Activated CD4-positive, CD25-positive, alpha-beta regulatory T cell treated with anti-CD3 and anti-CD28 coated beads, Interleukin-2, amount 50 U/mL, for 72 hours (primary cell): ENCODE data around the gene DYRK1A.

ENCODE experiments used
- DNase-seq: peaks from one replicate; pipeline ENCODE4 v3.0.0; 2021

The DYRK1A gene

GRCh38 chr21:37365517-37366481 lies 774 bp upstream of the DYRK1A start:
- peak; percentile 70 for DNase-seq

- peak; percentile 58 for DNase-seq
Observed at GRCh38 chr21:37367336-37367702, 746 bp downstream of the DYRK1A start.

- peak; percentile 52 for DNase-seq
Observed at GRCh38 chr21:37367703-37368540, 1.3 kb downstream of the DYRK1A start.

GRCh38 chr21:37368541-37369279 lies 2.1 kb downstream of the DYRK1A start:
- no peak for DNase-seq

- no peak for DNase-seq
Observed at GRCh38 chr21:37369307-37369854, 2.8 kb downstream of the DYRK1A start.

GRCh38 chr21:37370152-37371040 lies 3.8 kb downstream of the DYRK1A start:
- DNase-seq, result no peak

GRCh38 chr21:37371041-37371397 lies 4.4 kb downstream of the DYRK1A start:
- no peak for DNase-seq

GRCh38 chr21:37372127-37372731 lies 5.7 kb downstream of the DYRK1A start:
- no peak for DNase-seq

- no peak for DNase-seq
Observed at GRCh38 chr21:37372951-37373350, 6.4 kb downstream of the DYRK1A start.

GRCh38 chr21:37373539-37373938 lies 7.0 kb downstream of the DYRK1A start:
- no peak for DNase-seq

- DNase-seq, result no peak
Observed at GRCh38 chr21:37374027-37374426, 7.5 kb downstream of the DYRK1A start.

GRCh38 chr21:37375866-37376574 lies 9.4 kb downstream of the DYRK1A start:
- no peak for DNase-seq

GRCh38 chr21:37378700-37379139 lies 12.1 kb downstream of the DYRK1A start:
- DNase-seq, result no peak

- no peak for DNase-seq
Observed at GRCh38 chr21:37380349-37381323, 14.1 kb downstream of the DYRK1A start.

- DNase-seq, result no peak
Observed at GRCh38 chr21:37381883-37382585, 15.5 kb downstream of the DYRK1A start.

- DNase-seq, result no peak
Observed at GRCh38 chr21:37383086-37383485, 16.5 kb downstream of the DYRK1A start.

GRCh38 chr21:37383784-37384311 lies 17.3 kb downstream of the DYRK1A start:
- no peak for DNase-seq

- DNase-seq, result no peak
Observed at GRCh38 chr21:37384416-37384815, 17.8 kb downstream of the DYRK1A start.
